ENCODE data around the gene PGC.

PGC gene

GRCh38 chr6:41716516-41717391 is 30.4 kb downstream of the PGC start:
- DNase-seq (ENCODE audit: low spot score) (no peak), ATAC-seq (ENCODE audit: low read depth) (no peak)
- no peaks in the 10 kb centered on the region for H3K9me3 ChIP-seq (ENCODE audit: severe bottlenecking)
- H3K36me3 ChIP-seq (ENCODE audit: low read depth), result no peaks in the 10 kb centered on the region
- H3K4me1 ChIP-seq (ENCODE audit: insufficient read depth, poor library complexity, severe bottlenecking), result peaks cover 40% of the 10 kb centered on the region
- TF ChIP-seq, protein P1, sequence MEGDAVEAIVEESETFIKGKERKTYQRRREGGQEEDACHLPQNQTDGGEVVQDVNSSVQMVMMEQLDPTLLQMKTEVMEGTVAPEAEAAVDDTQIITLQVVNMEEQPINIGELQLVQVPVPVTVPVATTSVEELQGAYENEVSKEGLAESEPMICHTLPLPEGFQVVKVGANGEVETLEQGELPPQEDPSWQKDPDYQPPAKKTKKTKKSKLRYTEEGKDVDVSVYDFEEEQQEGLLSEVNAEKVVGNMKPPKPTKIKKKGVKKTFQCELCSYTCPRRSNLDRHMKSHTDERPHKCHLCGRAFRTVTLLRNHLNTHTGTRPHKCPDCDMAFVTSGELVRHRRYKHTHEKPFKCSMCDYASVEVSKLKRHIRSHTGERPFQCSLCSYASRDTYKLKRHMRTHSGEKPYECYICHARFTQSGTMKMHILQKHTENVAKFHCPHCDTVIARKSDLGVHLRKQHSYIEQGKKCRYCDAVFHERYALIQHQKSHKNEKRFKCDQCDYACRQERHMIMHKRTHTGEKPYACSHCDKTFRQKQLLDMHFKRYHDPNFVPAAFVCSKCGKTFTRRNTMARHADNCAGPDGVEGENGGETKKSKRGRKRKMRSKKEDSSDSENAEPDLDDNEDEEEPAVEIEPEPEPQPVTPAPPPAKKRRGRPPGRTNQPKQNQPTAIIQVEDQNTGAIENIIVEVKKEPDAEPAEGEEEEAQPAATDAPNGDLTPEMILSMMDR (IDR thresholded peaks at IDR 0.05; ENCODE audit: poor library complexity, severe bottlenecking), result no peak
- H3K27ac ChIP-seq (ENCODE audit: poor library complexity, severe bottlenecking), result no peak overlapping the region
- H3K27me3 ChIP-seq (ENCODE audit: insufficient read depth, poor library complexity, severe bottlenecking), result no peaks in the 10 kb centered on the region
- H3K4me3 ChIP-seq (ENCODE audit: severe bottlenecking), result no peak overlapping the region

- TF ChIP-seq, protein P1 (IDR thresholded peaks at IDR 0.05; ENCODE audit: poor library complexity, severe bottlenecking), result no peak
- H3K4me3 ChIP-seq (ENCODE audit: severe bottlenecking), result no peak overlapping the region
- no peaks in the 10 kb centered on the region for H3K9me3 ChIP-seq (ENCODE audit: severe bottlenecking)
- no peaks in the 10 kb centered on the region for H3K27me3 ChIP-seq (ENCODE audit: insufficient read depth, poor library complexity, severe bottlenecking)
- H3K4me1 ChIP-seq (ENCODE audit: insufficient read depth, poor library complexity, severe bottlenecking), result peaks cover 40% of the 10 kb centered on the region
- no peak for DNase-seq (ENCODE audit: low spot score)
- no peak overlapping the region for H3K27ac ChIP-seq (ENCODE audit: poor library complexity, severe bottlenecking)
- no peak for ATAC-seq (ENCODE audit: low read depth)
- no peaks in the 10 kb centered on the region for H3K36me3 ChIP-seq (ENCODE audit: low read depth)
Observed at GRCh38 chr6:41715795-41716515, 31.2 kb downstream of the PGC start.

DNA sequence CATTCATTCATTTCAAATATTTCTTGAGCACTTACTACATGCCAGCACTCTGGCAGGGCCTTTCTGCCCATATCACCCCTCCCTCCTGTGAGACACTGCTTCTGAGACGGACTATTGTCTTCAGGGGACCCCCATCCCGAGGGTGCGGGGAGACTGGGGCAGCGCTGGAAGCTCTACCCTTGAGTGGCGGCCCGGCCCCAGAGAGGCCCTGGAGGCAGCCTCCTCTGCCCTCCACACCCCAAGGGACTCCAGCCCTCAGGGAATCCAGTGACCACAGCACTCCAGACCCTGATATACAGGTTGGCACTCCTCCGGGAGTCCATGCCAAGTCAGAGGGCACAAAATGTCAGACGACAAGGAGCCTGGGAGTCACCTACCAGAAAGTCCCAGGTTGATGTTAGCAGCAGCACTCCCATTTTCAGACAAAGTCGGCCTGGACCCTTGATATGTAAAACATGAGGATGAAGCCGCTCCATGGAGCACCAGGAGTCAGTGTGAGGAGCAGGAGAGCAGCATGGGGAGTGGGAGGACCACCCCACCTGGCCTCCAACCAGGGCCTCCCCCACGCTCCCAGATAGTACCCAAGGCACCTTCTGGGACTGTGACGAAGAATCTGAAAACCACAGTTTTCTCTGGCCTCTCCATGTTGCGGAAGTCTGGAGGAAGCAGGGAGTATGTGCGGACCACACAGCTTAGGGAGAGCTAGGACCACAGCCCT is 32.5 kb downstream of the PGC start:
- Histone ChIP-seq H3K9me3 (ENCODE audit: severe bottlenecking) (no peaks in the 10 kb centered on the region), H3K4me1 (ENCODE audit: insufficient read depth, poor library complexity, severe bottlenecking) (peaks cover 40% of the 10 kb centered on the region), H3K27ac (ENCODE audit: poor library complexity, severe bottlenecking) (peak overlapping the region; percentile 77), H3K36me3 (ENCODE audit: low read depth) (no peaks in the 10 kb centered on the region), H3K27me3 (ENCODE audit: insufficient read depth, poor library complexity, severe bottlenecking) (no peaks in the 10 kb centered on the region), H3K4me3 (ENCODE audit: severe bottlenecking) (no peak overlapping the region)
- TF ChIP-seq, protein P1 (IDR thresholded peaks at IDR 0.05; ENCODE audit: poor library complexity, severe bottlenecking), result no peak
- DNase-seq (ENCODE audit: low spot score) (no peak), ATAC-seq (ENCODE audit: low read depth) (no peak)

GRCh38 chr6:41713650-41714291 is 33.4 kb downstream of the PGC start:
- Histone ChIP-seq H3K27me3 (ENCODE audit: insufficient read depth, poor library complexity, severe bottlenecking) (no peaks in the 10 kb centered on the region), H3K9me3 (ENCODE audit: severe bottlenecking) (no peaks in the 10 kb centered on the region), H3K36me3 (ENCODE audit: low read depth) (no peaks in the 10 kb centered on the region), H3K4me1 (ENCODE audit: insufficient read depth, poor library complexity, severe bottlenecking) (peaks cover 33% of the 10 kb centered on the region), H3K27ac (ENCODE audit: poor library complexity, severe bottlenecking) (peak overlapping the region; percentile 77), H3K4me3 (ENCODE audit: severe bottlenecking) (no peak overlapping the region)
- TF ChIP-seq, protein P1 (IDR thresholded peaks at IDR 0.05; ENCODE audit: poor library complexity, severe bottlenecking), result no peak
- ATAC-seq (ENCODE audit: low read depth) (peak; percentile 62; the same call in 2 of the 3 replicates), DNase-seq (ENCODE audit: low spot score) (no peak)

All from RWPE2 (cell line).